Measurements from ENCODE around the gene SPAG6. TPM values are rescaled to one million over a fixed set of nuclear protein-coding genes. Genes with fewer than 3 reads are reported as not detected.

Gene SPAG6
- total and polyA plus RNA-seq, 9 of the 15 experiments (the other 6 are each of a cell fraction or from before 2014, with no cell fraction given), result 3.5 to 23.1 (median 11.8) TPM

DNA sequence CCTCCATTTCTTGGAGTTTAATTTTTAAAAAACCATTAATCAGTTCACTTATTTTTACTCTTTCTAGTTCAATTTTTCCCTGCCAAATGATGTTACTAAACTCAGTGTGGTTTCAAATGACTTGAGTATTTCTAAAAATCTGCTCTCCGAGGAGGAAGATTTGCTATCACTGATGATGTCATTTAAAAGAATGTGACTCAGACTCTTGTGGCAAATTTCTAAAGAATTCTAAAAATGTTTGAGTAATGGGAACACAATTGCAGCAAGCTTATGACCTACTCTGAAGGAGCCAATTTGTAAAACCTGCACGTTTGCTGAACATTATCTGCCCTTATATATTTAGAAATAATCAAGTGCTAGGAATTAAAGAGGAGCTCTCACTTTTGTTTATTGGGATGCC is 88.6 kb downstream of the SPAG6 start (continued):
- no peak for TF ChIP-seq ZBTB49 (CRISPR knock-in tag; IDR thresholded peaks at IDR 0.05; ENCODE audit: borderline replicate concordance)
- no peak for TF ChIP-seq POLR2H (tag; IDR thresholded peaks at IDR 0.05; ENCODE audit: low read depth)
- no peak for TF ChIP-seq MEF2A (IDR thresholded peaks at IDR 0.05; ENCODE audit: control insufficient read depth, low read depth, low read length)
- TF ChIP-seq, protein P1, sequence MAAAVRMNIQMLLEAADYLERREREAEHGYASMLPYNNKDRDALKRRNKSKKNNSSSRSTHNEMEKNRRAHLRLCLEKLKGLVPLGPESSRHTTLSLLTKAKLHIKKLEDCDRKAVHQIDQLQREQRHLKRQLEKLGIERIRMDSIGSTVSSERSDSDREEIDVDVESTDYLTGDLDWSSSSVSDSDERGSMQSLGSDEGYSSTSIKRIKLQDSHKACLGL (CRISPR knock-in tag; IDR thresholded peaks at IDR 0.05; ENCODE audit: borderline replicate concordance, poor library complexity, severe bottlenecking), result no peak
- no peak for TF ChIP-seq DIDO1 (tag; IDR thresholded peaks at IDR 0.05; ENCODE audit: low read depth)
- TF ChIP-seq JUN (IDR thresholded peaks at IDR 0.05; ENCODE audit: borderline replicate concordance, low read depth, low read length), result peak; percentile 91
- TF ChIP-seq JUN (CRISPR knock-in tag; IDR thresholded peaks at IDR 0.05; ENCODE audit: borderline replicate concordance), result no peak
- peak in 1 of 2 experiments; percentile 82; a peak in 2 of 4 replicates for TF ChIP-seq ZNF318 (IDR thresholded peaks at IDR 0.05; ENCODE audit: borderline replicate concordance in 1 of 2, low read depth in 1 of 2)
- no peak for TF ChIP-seq ZNF133 (CRISPR knock-in tag; IDR thresholded peaks at IDR 0.05)
- peak; percentile 78 for TF ChIP-seq TEAD4 (IDR thresholded peaks at IDR 0.05; ENCODE audit: low read length)
- no peak for TF ChIP-seq TEAD4 (CRISPR knock-in tag; IDR thresholded peaks at IDR 0.05; ENCODE audit: borderline replicate concordance)
- TF ChIP-seq SMARCA4 (IDR thresholded peaks at IDR 0.05), result peak; percentile 62; the same call in 1 of the 2 replicates
- TF ChIP-seq JUNB (CRISPR knock-in tag; conservative IDR thresholded peaks at IDR 0.05), result peak; percentile 71
- no peak for TF ChIP-seq HDGF (IDR thresholded peaks at IDR 0.05)
- TF ChIP-seq PCBP2 (IDR thresholded peaks at IDR 0.05; ENCODE audit: low read depth, low read length, poor library complexity, severe bottlenecking), result no peak
- TF ChIP-seq TBL1XR1 (IDR thresholded peaks at IDR 0.05; ENCODE audit: low read length in 2 of 2), result no peak
- peak; percentile 58 for TF ChIP-seq ARID1B (IDR thresholded peaks at IDR 0.05)
- no peak for TF ChIP-seq MAFF (IDR thresholded peaks at IDR 0.05; ENCODE audit: low read length)
- peak; percentile 58 to 80; a peak in 3 of 4 replicates for TF ChIP-seq TEAD1 (CRISPR knock-in tag; IDR thresholded peaks at IDR 0.05)
